Measurements from ENCODE around the gene CYP2C18. TPM values are rescaled to one million over a fixed set of nuclear protein-coding genes. Genes with fewer than 3 reads are reported as not detected.
"Not testable (repeated sequence)": the region's sequence is repeated elsewhere in the genome, so short reads cannot be mapped to it uniquely, and the experiment has no call there.

CYP2C18 gene
- 1.8 and 2.0 TPM in 2 replicates for total RNA-seq (ENCODE audit: low replicate concordance)
- long read RNA-seq, partial matches to known transcripts = 0 of 6 reads
- long read RNA-seq, other reads (novel, unspliced or antisense) = 3 of 6 reads

- no peak within 1 kb of the TSS for H3K4me3 Mint-ChIP-seq
- H3K4me1 Mint-ChIP-seq (ENCODE audit: unreplicated experiment) = no peaks in the 10 kb centered on the region
- H3K9me3 Mint-ChIP-seq = no peaks in the 10 kb centered on the region
- H3K36me3 Mint-ChIP-seq = no peaks in the 10 kb centered on the region
- no peak for TF ChIP-seq CTCF (conservative IDR thresholded peaks at IDR 0.05)
- no peak for DNase-seq (ENCODE audit: extremely low spot score, unreplicated experiment)
- peak within 1 kb of the TSS; percentile 26 for H3K27ac Mint-ChIP-seq
- no peaks in the 10 kb centered on the region for H3K27me3 Mint-ChIP-seq
These were observed at the start of gene CYP2C18 for GRCh38 chr10:94683214-94684054. CYP2C18 (plus strand) TSS chr10:94683729; CDS start chr10:94683820, 91 bp downstream.

DNA sequence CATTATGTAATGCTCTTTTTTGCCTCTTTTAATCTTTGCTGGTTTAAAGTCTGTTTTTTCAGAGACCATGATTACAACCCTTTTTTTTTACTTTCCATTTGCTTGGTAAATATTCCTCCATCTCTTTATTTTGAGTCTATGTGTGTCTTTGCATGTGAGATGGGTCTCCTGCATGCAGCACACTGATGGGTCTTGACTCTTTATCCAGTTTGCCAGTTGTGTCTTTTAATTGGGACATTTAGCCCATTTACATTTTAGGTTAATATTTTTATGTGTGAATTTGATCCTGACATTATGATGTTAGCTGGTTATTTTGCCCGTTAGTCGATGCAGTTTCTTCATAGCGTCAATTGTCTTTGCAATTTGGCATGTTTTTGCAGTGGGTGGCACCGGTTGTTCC, 45.4 kb upstream of the CYP2C18 start:
- peaks cover 12% of the 10 kb centered on the region for H3K9me3 Mint-ChIP-seq
- not testable (repeated sequence) for H3K27me3 Mint-ChIP-seq; DNase-seq (ENCODE audit: extremely low spot score, unreplicated experiment); H3K4me1 Mint-ChIP-seq (ENCODE audit: unreplicated experiment); H3K27ac Mint-ChIP-seq; H3K4me3 Mint-ChIP-seq; H3K36me3 Mint-ChIP-seq

DNA sequence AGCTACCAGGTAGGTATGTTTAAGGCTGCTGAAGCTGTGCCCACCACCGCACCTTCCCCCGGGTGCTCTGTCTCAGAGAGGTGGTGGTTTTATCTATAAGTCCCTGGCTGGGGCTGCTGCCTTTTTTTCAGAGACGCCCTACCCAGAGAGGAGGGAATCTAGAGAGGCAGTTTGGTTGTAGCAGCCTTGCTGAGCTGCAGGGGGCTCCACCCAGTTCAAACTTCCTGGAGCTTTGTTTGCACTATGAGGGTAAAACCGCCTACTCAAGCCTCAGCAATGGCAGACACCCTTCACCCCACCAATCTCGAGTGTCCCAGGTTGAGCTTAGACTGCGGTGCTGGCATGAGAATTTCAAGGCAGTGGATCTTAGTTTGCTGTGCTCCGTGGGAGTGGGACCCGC, 43.6 kb upstream of the CYP2C18 start:
- DNase-seq (ENCODE audit: extremely low spot score, unreplicated experiment) = no peak
- no peaks in the 10 kb centered on the region for H3K36me3 Mint-ChIP-seq

GRCh38 chr10:94640562-94640961, 43.0 kb upstream of the CYP2C18 start:
- no peak for DNase-seq (ENCODE audit: extremely low spot score, unreplicated experiment)
- H3K9me3 Mint-ChIP-seq = peaks cover 12% of the 10 kb centered on the region
- no peaks in the 10 kb centered on the region for H3K4me1 Mint-ChIP-seq (ENCODE audit: unreplicated experiment)
- H3K27ac Mint-ChIP-seq = no peak overlapping the region
- no peaks in the 10 kb centered on the region for H3K27me3 Mint-ChIP-seq
- TF ChIP-seq CTCF (conservative IDR thresholded peaks at IDR 0.05) = no peak
- H3K4me3 Mint-ChIP-seq = no peak overlapping the region
- no peaks in the 10 kb centered on the region for H3K36me3 Mint-ChIP-seq

More for the DNA sequence above, 43.6 kb upstream of the CYP2C18 start:
- Mint-ChIP-seq H3K27me3 (no peaks in the 10 kb centered on the region), H3K4me1 (ENCODE audit: unreplicated experiment) (no peaks in the 10 kb centered on the region), H3K4me3 (no peak overlapping the region), H3K9me3 (peaks cover 12% of the 10 kb centered on the region), H3K27ac (no peak overlapping the region)
- no peak for TF ChIP-seq CTCF (conservative IDR thresholded peaks at IDR 0.05)

DNA sequence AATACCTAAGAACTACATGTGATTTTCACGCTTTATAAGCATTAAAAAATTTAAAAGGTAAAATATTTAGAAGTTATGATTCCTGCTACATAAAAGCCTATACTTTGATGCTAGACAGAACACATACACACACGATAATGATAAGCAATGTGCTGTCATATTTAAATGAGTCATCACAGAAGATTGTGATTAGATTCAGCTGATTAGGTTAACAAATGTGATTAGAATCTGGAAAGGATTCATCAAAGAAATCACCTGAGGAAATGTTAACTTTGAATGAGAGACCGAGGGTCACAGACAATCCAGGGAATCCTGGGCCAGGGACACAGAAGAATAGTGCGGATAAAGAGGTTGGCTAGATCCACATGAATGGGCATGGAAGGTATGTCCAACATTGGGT, 42.0 kb upstream of the CYP2C18 start:
- TF ChIP-seq CTCF (conservative IDR thresholded peaks at IDR 0.05) = no peak
- Mint-ChIP-seq H3K36me3 (no peaks in the 10 kb centered on the region), H3K4me3 (no peak overlapping the region), H3K27me3 (no peaks in the 10 kb centered on the region), H3K27ac (no peak overlapping the region), H3K9me3 (peaks cover 12% of the 10 kb centered on the region), H3K4me1 (ENCODE audit: unreplicated experiment) (no peaks in the 10 kb centered on the region)
- no peak for DNase-seq (ENCODE audit: extremely low spot score, unreplicated experiment)

- no peak overlapping the region for H3K27ac Mint-ChIP-seq
These were observed 39.2 kb upstream of the CYP2C18 start for GRCh38 chr10:94644352-94644751.

More at GRCh38 chr10:94644352-94644751, 39.2 kb upstream of the CYP2C18 start:
- DNase-seq (ENCODE audit: extremely low spot score, unreplicated experiment) = no peak
- H3K9me3 Mint-ChIP-seq = no peaks in the 10 kb centered on the region
- H3K4me1 Mint-ChIP-seq (ENCODE audit: unreplicated experiment) = no peaks in the 10 kb centered on the region
- no peak overlapping the region for H3K4me3 Mint-ChIP-seq
- H3K27me3 Mint-ChIP-seq = no peaks in the 10 kb centered on the region
- TF ChIP-seq CTCF (conservative IDR thresholded peaks at IDR 0.05) = no peak
- no peaks in the 10 kb centered on the region for H3K36me3 Mint-ChIP-seq

All from type B pancreatic cell (in vitro differentiated cells).